Neutrophil (primary cell): ENCODE measurements around the gene PRDM16.

Experiments used
- H3K27ac ChIP-seq: fragments of 200-600 bp; sonication (generic); 2 replicates; pipeline ENCODE4 v1.5.1; 2016; ENCODE audit warnings: mild to moderate bottlenecking, moderate library complexity
- H3K27me3 ChIP-seq: fragments of 200-600 bp; sonication (generic); 2 replicates; pipeline ENCODE4 v1.6.0; 2016; ENCODE audit warnings: mild to moderate bottlenecking
- H3K36me3 ChIP-seq: fragments of 200-600 bp; sonication (generic); 2 replicates; pipeline ENCODE4 v1.5.1; 2017
- H3K4me1 ChIP-seq, 2 experiments: fragments of 200-600 bp in 1 of 2; sonication (generic) in 1 of 2; 1 replicate in 1 of 2; 2 replicates in 1 of 2; pipeline versions ENCODE4 v1.5.1 to v1.6.1; 2013 to 2016; ENCODE audit warnings: low read depth in 1 of 2, low read length in 1 of 2, mild to moderate bottlenecking in 1 of 2, moderate library complexity in 1 of 2; ENCODE audit not compliant: control insufficient read depth in 1 of 2, insufficient read depth in 1 of 2
- H3K4me3 ChIP-seq, 2 experiments: fragments of 200-600 bp in 1 of 2; sonication (generic) in 1 of 2; 1 replicate in 1 of 2; 2 replicates in 1 of 2; pipeline ENCODE4 v1.5.1; 2013 to 2016; ENCODE audit warnings: low read depth in 1 of 2, low read length in 1 of 2, mild to moderate bottlenecking in 1 of 2, moderate library complexity in 1 of 2
- H3K9me3 ChIP-seq: fragments of 200-600 bp; sonication (generic); 2 replicates; pipeline ENCODE4 v1.5.1; 2016
- CTCF ChIP-seq: fragments of 200-600 bp; sonication (generic); IDR thresholded peaks from 2 replicates; pipeline ENCODE4 v1.5.1; 2016; ENCODE audit warnings: antibody characterized with exemption

PRDM16 gene

GRCh38 chr1:3062616-3063378 is 6.2 kb upstream of the PRDM16 start:
- no peak for TF ChIP-seq CTCF
- Histone ChIP-seq H3K27me3 (peaks cover 38% of the 10 kb centered on the region), H3K4me3 (no peak overlapping the region), H3K27ac (no peak overlapping the region), H3K4me1 (no peaks in the 10 kb centered on the region), H3K36me3 (no peaks in the 10 kb centered on the region), H3K9me3 (no peaks in the 10 kb centered on the region)

GRCh38 chr1:3063379-3064295 is 5.4 kb upstream of the PRDM16 start:
- Histone ChIP-seq H3K4me3 (no peak overlapping the region), H3K27ac (no peak overlapping the region), H3K4me1 (no peaks in the 10 kb centered on the region), H3K27me3 (peaks cover 42% of the 10 kb centered on the region), H3K36me3 (no peaks in the 10 kb centered on the region), H3K9me3 (no peaks in the 10 kb centered on the region)
- TF ChIP-seq CTCF: no peak

- Histone ChIP-seq H3K36me3 (no peaks in the 10 kb centered on the region), H3K9me3 (no peaks in the 10 kb centered on the region), H3K4me1 (no peaks in the 10 kb centered on the region), H3K27ac (no peak overlapping the region), H3K27me3 (peaks cover 48% of the 10 kb centered on the region), H3K4me3 (no peak overlapping the region)
- TF ChIP-seq CTCF: no peak
These were observed 4.6 kb upstream of the PRDM16 start for GRCh38 chr1:3064296-3064850.

GRCh38 chr1:3064901-3065300 is 4.1 kb upstream of the PRDM16 start:
- H3K9me3 ChIP-seq: no peaks in the 10 kb centered on the region
- no peak overlapping the region for H3K27ac ChIP-seq
- no peak overlapping the region for H3K4me3 ChIP-seq
- H3K4me1 ChIP-seq: peaks cover 4 to 5% of the 10 kb centered on the region in 2 experiments
- H3K36me3 ChIP-seq: no peaks in the 10 kb centered on the region
- no peak for TF ChIP-seq CTCF
- H3K27me3 ChIP-seq: peaks cover 53% of the 10 kb centered on the region

GRCh38 chr1:3065396-3065795 is 3.6 kb upstream of the PRDM16 start:
- Histone ChIP-seq H3K4me3 (no peak overlapping the region), H3K9me3 (no peaks in the 10 kb centered on the region), H3K27me3 (peaks cover 58% of the 10 kb centered on the region), H3K27ac (no peak overlapping the region), H3K36me3 (no peaks in the 10 kb centered on the region), H3K4me1 (peaks cover 4 to 6% of the 10 kb centered on the region in 2 experiments)
- no peak for TF ChIP-seq CTCF
